A549 (cell line): ENCODE measurements around the gene PRR20C. TPM values are rescaled to one million over a fixed set of nuclear protein-coding genes. Genes with fewer than 3 reads are reported as not detected.

Experiments
- ATAC-seq, 2 experiments: fragments of 200-7000 bp in 1 of 2; fragments of >200 bp in 1 of 2; cut with Nextera tagmentation in 1 of 2; cut with Tn5 transposase in 1 of 2; 3 replicates each; pipeline versions ENCODE4 v1.8.0 to v1.9.1; 2018 to 2020; ENCODE audit warnings: mild to moderate bottlenecking in 1 of 2, moderate library complexity in 1 of 2
- CTCF ChIA-PET: fragments of 300-600 bp; sonication (Branson Sonifier 250); formaldehyde crosslinking; extraction: SDS; loops from one replicate; lab custom pipeline; 2021; ENCODE audit warnings: antibody characterized with exemption, inconsistent platforms; lab: Yijun Ruan, JAX
- POLR2A ChIA-PET: fragments of 350-600 bp; formaldehyde crosslinking; extraction: SDS; loops from one replicate; lab custom pipeline; 2021; ENCODE audit warnings: antibody characterized with exemption, inconsistent platforms; lab: Yijun Ruan, JAX
- DNase-seq, 2 experiments: peaks; one replicate each; pipeline versions ENCODE4 v3.0.0 to v3.0.0-alpha.2; 2011 to 2016; ENCODE audit warnings: low read depth in 1 of 2, low spot score in 1 of 2
- FAIRE-seq: peaks from 2 replicates; lab custom pipeline; 2011; peaks lifted over from hg19 to GRCh38; lab: Jason Lieb, UNC
- H3K27ac ChIP-seq, 2 experiments: fragments of >200 bp; sonication (Bioruptor Twin); formaldehyde crosslinking; 3 replicates each; pipeline ENCODE4 v1.5.1; 2016 to 2017
- H3K4me1 ChIP-seq: fragments of >200 bp; sonication (Bioruptor Twin); formaldehyde crosslinking; 3 replicates; pipeline ENCODE4 v1.6.1; 2016
- H3K4me2 ChIP-seq: fragments of >200 bp; sonication (Bioruptor Twin); formaldehyde crosslinking; 3 replicates; pipeline ENCODE4 v1.6.1; 2016
- H3K4me3 ChIP-seq: fragments of >200 bp; sonication (Bioruptor Twin); formaldehyde crosslinking; 3 replicates; pipeline ENCODE4 v1.5.1; 2016
- H3K9me3 ChIP-seq: fragments of >200 bp; sonication (Bioruptor Twin); formaldehyde crosslinking; 3 replicates; pipeline ENCODE4 v1.6.1; 2016
- BHLHE40 ChIP-seq: IDR thresholded peaks from 2 replicates; pipeline ENCODE4 v1.6.1; 2012; ENCODE audit warnings: low read depth, low read length, inconsistent platforms
- EHMT2 ChIP-seq: fragments of 200-600 bp; sonication (generic); IDR thresholded peaks from 2 replicates; pipeline ENCODE4 v1.6.1; 2016; ENCODE audit warnings: antibody characterized with exemption, low read depth, mild to moderate bottlenecking, moderate library complexity
- ESRRA ChIP-seq: fragments of 150-350 bp; IDR thresholded peaks from 2 replicates; pipeline ENCODE4 v1.6.1; 2014; ENCODE audit warnings: mild to moderate bottlenecking, low read length, borderline replicate concordance
- FOSL2 ChIP-seq, 2 experiments: fragments of 450-650 bp in 1 of 2; fragments of >200 bp in 1 of 2; sonication (Bioruptor Twin) in 1 of 2; formaldehyde crosslinking; IDR thresholded peaks; 2 replicates each; pipeline versions ENCODE4 v1.5.0 to v1.6.1; 2016 to 2020; ENCODE audit warnings: mild to moderate bottlenecking in 1 of 2, moderate library complexity in 1 of 2
- HDAC2 ChIP-seq: fragments of 200-600 bp; sonication (generic); IDR thresholded peaks from 2 replicates; pipeline ENCODE4 v1.6.1; 2016
- KDM1A ChIP-seq: fragments of 200-600 bp; sonication (generic); IDR thresholded peaks from 2 replicates; pipeline ENCODE4 v1.6.1; 2016; ENCODE audit warnings: low read depth, mild to moderate bottlenecking
- MAFK ChIP-seq: fragments of 450-650 bp; IDR thresholded peaks from 2 replicates; pipeline ENCODE4 v1.6.1; 2014; ENCODE audit not compliant: partially characterized antibody
- MAZ ChIP-seq: fragments of 150-350 bp; IDR thresholded peaks from 2 replicates; pipeline ENCODE4 v1.6.1; 2014; ENCODE audit warnings: antibody characterized with exemption, low read depth, low read length, borderline replicate concordance
- PHF8 ChIP-seq: fragments of 200-600 bp; sonication (generic); IDR thresholded peaks from 2 replicates; pipeline ENCODE4 v1.6.1; 2016; ENCODE audit warnings: low read depth, mild to moderate bottlenecking, antibody characterized with exemption, moderate library complexity, borderline replicate concordance
- POLR2A ChIP-seq: IDR thresholded peaks from 2 replicates; pipeline ENCODE4 v1.6.1; 2012; ENCODE audit warnings: mild to moderate bottlenecking, low read length
- SREBF2 ChIP-seq: fragments of 450-650 bp; IDR thresholded peaks from 2 replicates; pipeline ENCODE4 v1.6.1; 2014; ENCODE audit warnings: mild to moderate bottlenecking, moderate library complexity
- TFCP2L1 ChIP-seq: fragments of 250-450 bp; sonication (Bioruptor Pico); IDR thresholded peaks from 2 replicates; pipeline ENCODE4 v1.5.0; 2021; ENCODE audit warnings: mild to moderate bottlenecking
- WGBS: methylation state at CpG from one replicate; pipeline ENCODE4 v1.1.6; 2017; ENCODE audit errors: missing lambda C conversion rate; 5-methylcytosine and 5-hydroxymethylcytosine counted together
- polyA plus RNA-seq, 4 experiments: library from polyadenylated mRNA; depleted of rRNA in 3 of 4; stranded (reverse); fragments of >200 nt; fragmentation: RNase III in 1 of 4; extraction: RNeasy Plus Mini Kit Qiagen cat#74134 plus additional on column Dnase treatment in 1 of 4; gene quantifications; 2 replicates in 3 of 4; 3 replicates in 1 of 4; pipeline ENCODE4 v1.2.3, GENCODE V29; 2011 to 2017
- small RNA-seq, 6 experiments: library from RNA; depleted of rRNA; stranded (forward); fragments of <200 nt; gene quantifications; one replicate each; pipeline ENCODE3, GENCODE V24; 2012
- TF ChIP-seq, protein P1 (sequence below): fragments of 250-450 bp; sonication (Bioruptor Pico); IDR thresholded peaks from 2 replicates; pipeline ENCODE4 v1.5.0; 2021; ENCODE audit warnings: mild to moderate bottlenecking, moderate library complexity, borderline replicate concordance
- TF ChIP-seq, protein P2 (sequence below): fragments of 450-650 bp; IDR thresholded peaks from 2 replicates; pipeline ENCODE4 v1.6.1; 2014; ENCODE audit warnings: antibody characterized with exemption

Gene PRR20C
- polyA plus RNA-seq, 2 of the 4 experiments (the other 2 are of a cell fraction): not detected

DNA sequence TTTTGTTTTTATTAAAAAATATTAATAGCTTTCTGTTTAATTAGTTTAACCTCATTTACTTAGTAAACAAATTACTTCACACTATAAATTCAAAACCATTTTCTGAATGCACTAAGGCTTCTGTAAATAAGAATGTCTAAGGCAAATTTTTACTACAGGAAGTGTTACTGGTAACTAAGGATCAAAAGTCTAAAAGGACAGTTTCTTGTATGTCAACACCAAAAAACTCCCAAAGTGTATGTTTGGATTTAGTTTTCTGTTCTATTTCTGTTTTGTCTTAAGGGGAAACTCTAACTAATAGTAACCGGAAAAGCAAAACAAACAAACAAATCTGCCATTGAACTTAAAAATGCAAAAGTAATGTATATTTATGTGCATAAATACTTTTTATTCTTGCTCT, 37.8 kb downstream of the PRR20C start:
- POLR2A ChIA-PET: no interaction called here
- no peak overlapping the region for H3K4me3 ChIP-seq
- TF ChIP-seq SREBF2: no peak
- no peak for TF ChIP-seq ESRRA
- no peak for TF ChIP-seq POLR2A
- TF ChIP-seq EHMT2: no peak
- no peak for TF ChIP-seq KDM1A
- TF ChIP-seq HDAC2: no peak
- no peak for TF ChIP-seq TFCP2L1
- TF ChIP-seq, protein P1, sequence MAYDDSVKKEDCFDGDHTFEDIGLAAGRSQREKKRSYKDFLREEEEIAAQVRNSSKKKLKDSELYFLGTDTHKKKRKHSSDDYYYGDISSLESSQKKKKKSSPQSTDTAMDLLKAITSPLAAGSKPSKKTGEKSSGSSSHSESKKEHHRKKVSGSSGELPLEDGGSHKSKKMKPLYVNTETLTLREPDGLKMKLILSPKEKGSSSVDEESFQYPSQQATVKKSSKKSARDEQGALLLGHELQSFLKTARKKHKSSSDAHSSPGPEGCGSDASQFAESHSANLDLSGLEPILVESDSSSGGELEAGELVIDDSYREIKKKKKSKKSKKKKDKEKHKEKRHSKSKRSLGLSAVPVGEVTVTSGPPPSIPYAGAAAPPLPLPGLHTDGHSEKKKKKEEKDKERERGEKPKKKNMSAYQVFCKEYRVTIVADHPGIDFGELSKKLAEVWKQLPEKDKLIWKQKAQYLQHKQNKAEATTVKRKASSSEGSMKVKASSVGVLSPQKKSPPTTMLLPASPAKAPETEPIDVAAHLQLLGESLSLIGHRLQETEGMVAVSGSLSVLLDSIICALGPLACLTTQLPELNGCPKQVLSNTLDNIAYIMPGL (CRISPR knock-in tag): no peak
- TF ChIP-seq BHLHE40: no peak
- TF ChIP-seq MAFK: no peak
- no peak for TF ChIP-seq FOSL2 (IDR thresholded peaks at IDR 0.05)
- TF ChIP-seq FOSL2 (CRISPR knock-in tag; IDR thresholded peaks at IDR 0.05): no peak
- TF ChIP-seq, protein P2, sequence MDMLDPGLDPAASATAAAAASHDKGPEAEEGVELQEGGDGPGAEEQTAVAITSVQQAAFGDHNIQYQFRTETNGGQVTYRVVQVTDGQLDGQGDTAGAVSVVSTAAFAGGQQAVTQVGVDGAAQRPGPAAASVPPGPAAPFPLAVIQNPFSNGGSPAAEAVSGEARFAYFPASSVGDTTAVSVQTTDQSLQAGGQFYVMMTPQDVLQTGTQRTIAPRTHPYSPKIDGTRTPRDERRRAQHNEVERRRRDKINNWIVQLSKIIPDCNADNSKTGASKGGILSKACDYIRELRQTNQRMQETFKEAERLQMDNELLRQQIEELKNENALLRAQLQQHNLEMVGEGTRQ: no peak
- no peak for TF ChIP-seq PHF8
- TF ChIP-seq MAZ: no peak
- TF ChIP-seq, all 56 proteins: peak for 0
- Histone ChIP-seq H3K4me1 (no peaks in the 10 kb centered on the region), H3K4me2 (no peak overlapping the region), H3K9me3 (no peaks in the 10 kb centered on the region), H3K27ac (no peak overlapping the region)
- no peak for ATAC-seq
- DNase-seq: no peak
- no peak for FAIRE-seq
- CTCF ChIA-PET: no interaction called here
- WGBS: 75% methylated on average over 1 of the region's 1 CpG

Small RNAs within 50 kb of the gene (small RNA-seq; reads per million reads assigned to genes)
- 0 reads per million in 6 experiments for gene PRR20FP

Other genes starting within 250 kb of the PRR20C start
- gene PRR20A, start 13.1 kb upstream of the PRR20C start, polyA plus RNA-seq (2011; rRNA removed): not detected in 2 replicates
- gene PRR20A, start 13.1 kb upstream of the PRR20C start, polyA plus RNA-seq (2017; fragmentation: RNase III; extraction: RNeasy Plus Mini Kit Qiagen cat#74134 plus additional on column Dnase treatment): not detected in 3 replicates
- not detected in 2 replicates for gene PRR20B, start 6.6 kb upstream of the PRR20C start, polyA plus RNA-seq (2011; rRNA removed)
- not detected in 3 replicates for gene PRR20B, start 6.6 kb upstream of the PRR20C start, polyA plus RNA-seq (2017; fragmentation: RNase III; extraction: RNeasy Plus Mini Kit Qiagen cat#74134 plus additional on column Dnase treatment)
- gene PRR20D, start 6.6 kb downstream of the PRR20C start, polyA plus RNA-seq (2011; rRNA removed): not detected in 2 replicates
- gene PRR20D, start 6.6 kb downstream of the PRR20C start, polyA plus RNA-seq (2017; fragmentation: RNase III; extraction: RNeasy Plus Mini Kit Qiagen cat#74134 plus additional on column Dnase treatment): not detected in 3 replicates
- gene PRR20E, start 13.1 kb downstream of the PRR20C start, polyA plus RNA-seq (2011; rRNA removed): not detected in 2 replicates
- gene PRR20E, start 13.1 kb downstream of the PRR20C start, polyA plus RNA-seq (2017; fragmentation: RNase III; extraction: RNeasy Plus Mini Kit Qiagen cat#74134 plus additional on column Dnase treatment): not detected in 3 replicates